DND-41 (cell line): ENCODE results near the gene MBD6.

Source experiments
- EZH2 ChIP-seq: IDR thresholded peaks from 3 replicates; pipeline ENCODE4 v1.6.1; 2012; ENCODE audit warnings: borderline replicate concordance, low read depth, mild to moderate bottlenecking, moderate library complexity, low read length, inconsistent platforms; ENCODE audit not compliant: severe bottlenecking
- TF ChIP-seq, protein P1 (sequence below): IDR thresholded peaks from 2 replicates; pipeline ENCODE4 v1.5.1; 2012; ENCODE audit warnings: borderline replicate concordance, low read length, moderate library complexity, mild to moderate bottlenecking; ENCODE audit not compliant: poor library complexity, severe bottlenecking; ENCODE audit errors: extremely low read depth

DNA sequence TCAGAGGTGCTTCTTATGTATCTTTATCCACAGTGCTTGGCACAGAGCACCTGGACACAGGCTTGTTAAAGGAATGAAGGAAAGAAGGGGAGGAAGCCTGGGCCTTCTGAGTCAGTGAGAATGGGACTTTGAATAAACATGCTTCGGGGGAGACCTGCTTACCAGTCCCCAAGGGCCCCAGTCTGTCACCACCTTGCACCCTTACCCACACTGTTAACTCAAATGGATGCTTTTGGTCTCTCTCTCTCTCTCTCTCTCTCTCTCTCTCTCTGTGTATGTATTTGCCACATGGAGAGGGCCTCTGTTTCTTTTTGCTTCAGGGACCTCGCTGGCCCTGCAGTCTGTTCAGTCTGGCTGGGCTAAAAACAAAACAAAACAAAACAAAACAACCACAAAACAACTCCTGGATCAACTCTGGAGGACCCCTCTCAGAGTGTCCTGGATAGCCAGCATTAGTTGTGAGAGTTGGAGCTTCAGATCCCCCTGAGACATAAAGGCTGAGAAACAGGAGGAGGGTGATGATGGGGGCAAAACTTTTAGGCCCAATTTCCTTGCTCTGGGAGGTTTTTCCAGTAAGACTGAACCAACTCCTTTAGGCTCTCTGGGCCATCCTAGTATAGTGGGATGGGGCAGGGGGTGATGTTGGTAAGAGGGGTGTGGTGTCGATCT is 29.1 kb downstream of the MBD6 start:
- TF ChIP-seq, protein P1, sequence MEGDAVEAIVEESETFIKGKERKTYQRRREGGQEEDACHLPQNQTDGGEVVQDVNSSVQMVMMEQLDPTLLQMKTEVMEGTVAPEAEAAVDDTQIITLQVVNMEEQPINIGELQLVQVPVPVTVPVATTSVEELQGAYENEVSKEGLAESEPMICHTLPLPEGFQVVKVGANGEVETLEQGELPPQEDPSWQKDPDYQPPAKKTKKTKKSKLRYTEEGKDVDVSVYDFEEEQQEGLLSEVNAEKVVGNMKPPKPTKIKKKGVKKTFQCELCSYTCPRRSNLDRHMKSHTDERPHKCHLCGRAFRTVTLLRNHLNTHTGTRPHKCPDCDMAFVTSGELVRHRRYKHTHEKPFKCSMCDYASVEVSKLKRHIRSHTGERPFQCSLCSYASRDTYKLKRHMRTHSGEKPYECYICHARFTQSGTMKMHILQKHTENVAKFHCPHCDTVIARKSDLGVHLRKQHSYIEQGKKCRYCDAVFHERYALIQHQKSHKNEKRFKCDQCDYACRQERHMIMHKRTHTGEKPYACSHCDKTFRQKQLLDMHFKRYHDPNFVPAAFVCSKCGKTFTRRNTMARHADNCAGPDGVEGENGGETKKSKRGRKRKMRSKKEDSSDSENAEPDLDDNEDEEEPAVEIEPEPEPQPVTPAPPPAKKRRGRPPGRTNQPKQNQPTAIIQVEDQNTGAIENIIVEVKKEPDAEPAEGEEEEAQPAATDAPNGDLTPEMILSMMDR = no peak
- no peak for TF ChIP-seq EZH2
